Hepatocyte (in vitro differentiated cells): ENCODE results near the gene GLDC.
"Not testable (repeated sequence)": the region's sequence is repeated elsewhere in the genome, so short reads cannot be mapped to it uniquely, and the experiment has no call there.

ENCODE experiments used
- CTCF ChIP-seq: fragments of 200-600 bp; sonication (generic); IDR thresholded peaks from 2 replicates; pipeline ENCODE4 v1.5.1; 2016; ENCODE audit warnings: antibody characterized with exemption, mild to moderate bottlenecking; ENCODE audit not compliant: poor library complexity
- EZH2 ChIP-seq: fragments of 200-600 bp; sonication (generic); IDR thresholded peaks from 2 replicates; pipeline ENCODE4 v1.6.1; 2016; ENCODE audit warnings: antibody characterized with exemption, mild to moderate bottlenecking, borderline replicate concordance

GRCh38 chr9:6542617-6543016 lies 102.9 kb downstream of the GLDC start:
- TF ChIP-seq CTCF, EZH2: not testable (repeated sequence)
